Right cardiac atrium (tissue), 5 donors: ENCODE results near the gene OTUD7B. TPM values are rescaled to one million over a fixed set of nuclear protein-coding genes. Genes with fewer than 3 reads are reported as not detected.

Experiments
- ATAC-seq, 2 donors: fragments of 200-7000 bp; cut with Tn5 transposase; one replicate each; pipeline versions ENCODE4 v1.8.0 to v1.9.1; 2020; ENCODE audit warnings: moderate library complexity in 2 of 2, mild to moderate bottlenecking in 1 of 2
- DNase-seq, 3 donors: peaks; one replicate each; pipeline ENCODE4 v3.0.0-alpha.2; 2020
- H3K27ac ChIP-seq: one replicate; pipeline ENCODE4 v1.5.1; 2013; ENCODE audit warnings: mild to moderate bottlenecking, low read length, control low read depth, moderate library complexity
- H3K27me3 ChIP-seq: one replicate; pipeline ENCODE4 v1.6.1; 2013; ENCODE audit not compliant: control insufficient read depth, insufficient read depth
- H3K4me1 ChIP-seq: one replicate; pipeline ENCODE4 v1.6.1; 2013; ENCODE audit warnings: low read length; ENCODE audit not compliant: control insufficient read depth, insufficient read depth
- H3K4me3 ChIP-seq: one replicate; pipeline ENCODE4 v1.5.1; 2013; ENCODE audit warnings: low read length, control low read depth
- H3K9me3 ChIP-seq: one replicate; pipeline ENCODE4 v1.6.1; 2013; ENCODE audit warnings: low read length; ENCODE audit not compliant: control insufficient read depth
- WGBS: extraction: QIAGEN DNeasy Blood & Tissue Kit; methylation state at CpG from one replicate; pipeline ENCODE4 v1.1.7; 2013; 5-methylcytosine and 5-hydroxymethylcytosine counted together
- intact Hi-C, 4 donors: fragments of 100-400 bp; cut with DNase I; formaldehyde crosslinking; loops; one replicate each; pipeline versions ENCODE4 v1.11.0 to v1.14.0; 2022 to 2023
- polyA plus RNA-seq: library from polyadenylated mRNA; stranded (reverse); fragments of 200-250 nt; gene quantifications from one replicate; pipeline ENCODE4 v1.2.3, GENCODE V29; 2013
- total RNA-seq, 4 donors: library from RNA; stranded (reverse); fragmentation: NEBNext Ultra II Directional; extraction: Animal tissue kit (Norgen Biotek cat#: 25700); gene quantifications; one replicate each; pipeline ENCODE4 v1.2.1, GENCODE V29; 2021
- donor health status: healthy with polysubstance abuse.
- donor health status: DM: no; HTN: yes; CAD: no.
- donor health status: DM: no; HTN: no; CAD: no.
- donor health status: DM: no; HTN: yes; CAD: no; lungs with severe emphysema.
- donor health status: DM: yes; HTN: yes; CAD: no.

OTUD7B gene
- total and polyA plus RNA-seq, 5 donors, result 9.6 to 27.2 (median 26.2) TPM

- no peak overlapping the region for H3K4me3 ChIP-seq
- 25% methylated on average over 2 of the region's 2 CpGs for WGBS
- H3K27me3 ChIP-seq, result no peaks in the 10 kb centered on the region
- H3K27ac ChIP-seq, result no peak overlapping the region
- ATAC-seq, result no peak
- intact Hi-C loops, result loop anchor here in 1 of 4 donors (5.0 kb wide), 1 partner anchor 33 kb away; no protein-coding TSS in a partner anchor
- no peaks in the 10 kb centered on the region for H3K9me3 ChIP-seq
- no peak for DNase-seq
- peaks cover 4% of the 10 kb centered on the region for H3K4me1 ChIP-seq
Measured at GRCh38 chr1:150005606-150006005, 4.9 kb downstream of the OTUD7B start.

DNA sequence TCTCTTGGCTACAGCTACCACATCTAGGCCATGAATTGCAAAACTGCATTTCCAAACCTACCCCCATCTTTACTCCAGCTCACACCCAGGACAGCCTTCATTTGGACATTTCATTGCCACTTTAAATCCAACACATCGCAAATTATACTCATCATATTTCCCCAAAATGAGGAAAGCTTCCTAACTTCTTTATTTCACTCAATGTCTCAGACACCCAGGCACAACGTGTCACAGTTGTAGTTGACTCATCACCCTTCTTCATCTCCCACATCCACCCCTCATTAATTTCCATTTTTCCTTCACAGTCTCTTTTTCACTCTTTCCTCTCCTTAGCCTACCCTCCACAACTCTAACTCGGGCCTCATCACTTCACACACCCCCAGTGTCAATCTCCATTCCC is 6.7 kb downstream of the OTUD7B start:
- 89% methylated on average over 3 of the region's 3 CpGs for WGBS
- ATAC-seq (no peak), DNase-seq (no peak)
- Histone ChIP-seq H3K27me3 (no peaks in the 10 kb centered on the region), H3K4me3 (no peak overlapping the region), H3K27ac (no peak overlapping the region), H3K9me3 (no peaks in the 10 kb centered on the region), H3K4me1 (peaks cover 4% of the 10 kb centered on the region)
- intact Hi-C loops, result no loop called here

GRCh38 chr1:150002217-150002616 is 8.3 kb downstream of the OTUD7B start:
- H3K9me3 ChIP-seq, result no peaks in the 10 kb centered on the region
- H3K27me3 ChIP-seq, result no peaks in the 10 kb centered on the region
- H3K27ac ChIP-seq, result no peak overlapping the region
- WGBS, result 70% methylated on average over 2 of the region's 2 CpGs
- H3K4me1 ChIP-seq, result peaks cover 4% of the 10 kb centered on the region
- intact Hi-C loops, result no loop called here
- no peak overlapping the region for H3K4me3 ChIP-seq
- ATAC-seq (no peak), DNase-seq (no peak)

DNA sequence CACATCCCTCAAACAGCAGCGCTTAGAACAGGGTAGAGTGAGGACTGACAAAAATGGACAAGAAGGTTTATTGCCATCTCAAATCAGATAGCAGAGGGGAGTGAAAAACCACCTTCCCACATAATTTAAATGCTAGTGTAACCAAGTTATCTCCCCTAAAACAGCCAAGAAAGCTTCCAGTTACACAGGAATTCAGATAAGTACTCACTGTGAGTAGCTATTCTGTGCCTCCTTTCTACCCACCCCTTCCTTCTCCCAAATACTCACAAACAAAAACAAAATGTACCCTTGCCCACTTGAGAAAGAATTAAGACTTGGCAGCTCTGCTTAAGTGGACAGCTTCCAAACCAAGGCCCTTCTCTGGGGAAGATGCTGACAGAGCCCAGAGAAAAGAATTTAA is 9.1 kb downstream of the OTUD7B start:
- no peaks in the 10 kb centered on the region for H3K9me3 ChIP-seq
- no peak overlapping the region for H3K4me3 ChIP-seq
- H3K27me3 ChIP-seq, result no peaks in the 10 kb centered on the region
- 83% methylated on average over 1 of the region's 1 CpG for WGBS
- H3K27ac ChIP-seq, result peak overlapping the region; percentile 17
- H3K4me1 ChIP-seq, result peaks cover 4% of the 10 kb centered on the region
- ATAC-seq (peak in 1 of 2 donors; percentile 67), DNase-seq (no peak)
- intact Hi-C loops, result no loop called here

DNA sequence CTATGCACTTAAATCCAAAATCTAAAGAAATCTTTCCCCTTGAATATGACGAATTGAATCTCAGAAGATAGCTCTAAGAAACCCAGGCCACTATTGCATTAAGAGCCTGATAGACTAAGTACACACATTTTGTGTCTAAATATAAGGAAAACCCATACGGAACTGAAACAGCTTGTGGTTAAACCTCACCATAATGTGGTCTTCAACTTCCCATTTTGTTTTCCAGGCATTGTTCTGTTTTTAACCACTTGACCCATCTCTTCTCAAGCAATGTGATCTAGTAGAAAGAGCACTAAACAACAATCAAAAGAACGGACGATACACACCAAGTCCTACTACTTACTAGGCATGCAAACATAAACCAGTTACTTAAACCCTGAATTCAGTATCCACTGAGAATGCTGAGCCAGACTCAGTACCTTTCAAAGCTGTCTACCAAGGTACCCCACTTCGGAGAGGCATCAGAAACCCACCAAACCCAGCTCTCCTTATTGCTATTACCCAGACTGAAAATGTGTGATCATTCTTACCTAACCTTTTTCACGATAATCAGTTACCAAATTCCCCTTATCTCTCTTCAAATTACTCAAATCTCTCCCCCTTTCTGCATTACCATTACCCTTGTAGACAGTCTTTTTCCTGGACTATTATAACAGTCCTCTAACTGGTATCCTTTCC is 12.8 kb downstream of the OTUD7B start:
- H3K4me3 ChIP-seq, result no peak overlapping the region
- ATAC-seq (no peak), DNase-seq (no peak)
- peaks cover 10% of the 10 kb centered on the region for H3K4me1 ChIP-seq
- no peaks in the 10 kb centered on the region for H3K27me3 ChIP-seq
- no peak overlapping the region for H3K27ac ChIP-seq
- 80% methylated on average over 6 of the region's 6 CpGs for WGBS
- intact Hi-C loops, result no loop called here
- H3K9me3 ChIP-seq, result no peaks in the 10 kb centered on the region

DNA sequence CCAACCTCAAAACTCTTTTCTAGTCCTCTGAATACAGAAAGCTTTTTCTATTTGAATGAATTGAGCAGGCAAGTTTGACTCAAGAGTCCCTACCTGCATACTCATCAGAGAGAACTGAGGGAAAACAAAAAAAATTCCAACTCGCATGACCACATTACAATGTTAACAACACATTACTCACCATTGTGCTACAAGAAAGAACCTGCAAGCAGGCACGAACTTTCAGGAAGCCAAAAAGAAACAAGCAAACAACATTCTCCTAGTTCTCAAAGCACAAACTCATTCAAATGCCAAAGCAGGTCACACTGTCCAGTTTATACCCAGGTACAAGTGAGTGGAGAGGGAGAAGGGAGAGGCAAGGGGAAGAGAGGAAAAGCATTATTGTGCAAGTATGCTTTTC is 14.6 kb downstream of the OTUD7B start:
- peaks cover 7% of the 10 kb centered on the region for H3K4me1 ChIP-seq
- H3K27me3 ChIP-seq, result no peaks in the 10 kb centered on the region
- no peak overlapping the region for H3K27ac ChIP-seq
- DNase-seq (no peak), ATAC-seq (no peak)
- H3K9me3 ChIP-seq, result no peaks in the 10 kb centered on the region
- H3K4me3 ChIP-seq, result no peak overlapping the region
- WGBS, result 66% methylated on average over 2 of the region's 2 CpGs
- intact Hi-C loops, result no loop called here

DNA sequence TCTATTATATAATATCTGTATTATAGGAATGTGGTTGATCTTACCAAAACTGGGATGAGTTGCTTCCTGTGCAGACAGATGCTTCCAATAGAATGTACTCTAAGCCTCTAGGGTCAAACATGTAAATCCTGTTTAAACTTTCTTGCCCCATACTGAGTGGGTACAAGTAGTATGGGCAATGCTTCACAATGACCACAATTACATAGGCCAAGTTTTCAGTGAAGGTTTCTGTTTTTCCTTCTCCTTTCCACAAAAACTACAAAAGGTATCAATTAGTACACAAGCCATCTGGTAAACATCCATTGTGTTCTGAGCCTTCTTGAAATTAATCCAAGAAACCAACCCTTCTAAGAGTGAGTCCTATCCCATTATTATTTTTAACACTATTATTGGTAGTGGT is 16.8 kb downstream of the OTUD7B start:
- no peak for ATAC-seq
- intact Hi-C loops, result no loop called here
- no peaks in the 10 kb centered on the region for H3K27me3 ChIP-seq

GRCh38 chr1:149993181-149993580 is 17.3 kb downstream of the OTUD7B start:
- DNase-seq (no peak), ATAC-seq (no peak)
- Histone ChIP-seq H3K27ac (no peak overlapping the region), H3K4me3 (no peak overlapping the region), H3K9me3 (no peaks in the 10 kb centered on the region), H3K4me1 (peaks cover 7% of the 10 kb centered on the region), H3K27me3 (no peaks in the 10 kb centered on the region)
- intact Hi-C loops, result no loop called here
- 42% methylated on average over 1 of the region's 1 CpG for WGBS

More for the DNA sequence above, 16.8 kb downstream of the OTUD7B start:
- no peak for DNase-seq
- Histone ChIP-seq H3K9me3 (no peaks in the 10 kb centered on the region), H3K4me3 (no peak overlapping the region), H3K4me1 (peaks cover 7% of the 10 kb centered on the region), H3K27ac (no peak overlapping the region)

- intact Hi-C loops, result no loop called here
- H3K27me3 ChIP-seq, result no peaks in the 10 kb centered on the region
- ATAC-seq (no peak), DNase-seq (no peak)
- H3K27ac ChIP-seq, result no peak overlapping the region
- 94% methylated on average over 1 of the region's 1 CpG for WGBS
- H3K4me1 ChIP-seq, result peaks cover 4% of the 10 kb centered on the region
- no peak overlapping the region for H3K4me3 ChIP-seq
- no peaks in the 10 kb centered on the region for H3K9me3 ChIP-seq
Measured at GRCh38 chr1:149987297-149987595, 23.3 kb downstream of the OTUD7B start.

- H3K9me3 ChIP-seq, result no peaks in the 10 kb centered on the region
- 65% methylated on average over 4 of the region's 4 CpGs for WGBS
- ATAC-seq, result peak; percentile 55 to 59
- H3K4me3 ChIP-seq, result no peak overlapping the region
- no peak overlapping the region for H3K27ac ChIP-seq
- no peaks in the 10 kb centered on the region for H3K27me3 ChIP-seq
- DNase-seq, result no peak
- intact Hi-C loops, result no loop called here
- peaks cover 4% of the 10 kb centered on the region for H3K4me1 ChIP-seq
Measured at GRCh38 chr1:149986486-149987296, 23.8 kb downstream of the OTUD7B start.

DNA sequence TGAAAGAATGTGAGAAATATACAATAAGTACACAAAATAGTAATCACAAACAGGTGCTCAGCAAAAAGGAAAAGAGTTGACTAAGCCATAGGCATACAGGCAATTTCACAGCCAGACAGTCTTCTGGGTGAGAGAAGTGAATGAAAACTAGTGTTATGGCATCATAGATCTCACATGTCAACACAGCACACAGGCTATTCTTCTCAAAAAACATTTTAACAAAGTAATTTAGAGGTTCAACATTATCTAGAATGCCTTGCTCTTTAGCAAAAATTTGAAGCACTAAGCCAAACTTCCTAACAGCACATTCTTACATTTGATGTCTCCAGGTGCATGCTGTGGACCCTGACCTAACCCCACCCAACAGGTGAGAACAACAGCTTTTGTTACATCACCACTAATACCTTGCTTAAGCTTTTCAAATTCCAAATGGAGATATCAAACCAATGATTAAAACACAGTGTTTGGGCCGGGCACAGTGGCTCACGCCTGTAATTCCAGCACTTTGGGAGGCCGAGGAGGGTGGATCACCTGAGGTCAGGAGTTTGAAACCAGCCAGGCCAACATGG is 30.5 kb downstream of the OTUD7B start:
- peaks cover 3% of the 10 kb centered on the region for H3K4me1 ChIP-seq

More for the DNA sequence above, 30.5 kb downstream of the OTUD7B start:
- intact Hi-C loops, result no loop called here
- no peak for ATAC-seq
- Histone ChIP-seq H3K27me3 (no peaks in the 10 kb centered on the region), H3K4me3 (no peak overlapping the region), H3K9me3 (no peaks in the 10 kb centered on the region), H3K27ac (no peak overlapping the region)
- whole genome bisulfite sequencing, result 96% methylated on average over 3 of the region's 3 CpGs
- no peak for DNase-seq
